GM23338 (cell line): ENCODE data around the gene ZNF746. TPM values are rescaled to one million over a fixed set of nuclear protein-coding genes. Genes with fewer than 3 reads are reported as not detected.

Experiments
- ATAC-seq: fragments of 200-7000 bp; cut with Tn5 transposase; 3 replicates; pipeline ENCODE4 v1.9.1; 2020
- DNase-seq: peaks from one replicate; pipeline ENCODE4 v3.0.0-alpha.2; 2015; ENCODE audit warnings: low spot score
- H2AFZ ChIP-seq: fragments of 200-600 bp; sonication (generic); 2 replicates; pipeline ENCODE4 v1.8.0; 2016; ENCODE audit warnings: antibody characterized with exemption, mild to moderate bottlenecking, moderate library complexity
- H3F3A ChIP-seq: fragments of 200-600 bp; sonication (generic); replicated peaks from 2 replicates; pipeline ENCODE4 v1.8.0; 2017; ENCODE audit warnings: antibody characterized with exemption, mixed run types, low read depth
- H3K27ac ChIP-seq: fragments of 200-600 bp; sonication (generic); 2 replicates; pipeline ENCODE4 v1.6.1; 2016; ENCODE audit warnings: low read depth
- H3K27me3 ChIP-seq: fragments of 200-600 bp; sonication (generic); 2 replicates; pipeline ENCODE4 v1.8.0; 2016; ENCODE audit warnings: mild to moderate bottlenecking, mixed run types, moderate library complexity; ENCODE audit not compliant: insufficient read depth
- H3K36me3 ChIP-seq: fragments of 200-600 bp; sonication (generic); 2 replicates; pipeline ENCODE4 v1.8.0; 2016; ENCODE audit warnings: mild to moderate bottlenecking; ENCODE audit not compliant: insufficient read depth
- H3K4me1 ChIP-seq: fragments of 200-600 bp; sonication (generic); 2 replicates; pipeline ENCODE4 v1.8.0; 2016; ENCODE audit warnings: mild to moderate bottlenecking, moderate library complexity; ENCODE audit not compliant: insufficient read depth
- H3K4me2 ChIP-seq: fragments of 200-600 bp; sonication (generic); 2 replicates; pipeline ENCODE4 v1.7.1; 2017; ENCODE audit warnings: mixed run types
- H3K4me3 ChIP-seq: fragments of 200-600 bp; sonication (generic); 2 replicates; pipeline ENCODE4 v1.6.1; 2016; ENCODE audit warnings: mixed run types
- H3K79me2 ChIP-seq: fragments of 200-600 bp; sonication (generic); replicated peaks from 2 replicates; pipeline ENCODE4 v1.8.0; 2017; ENCODE audit warnings: mild to moderate bottlenecking; ENCODE audit not compliant: insufficient read depth
- H3K9me2 ChIP-seq: fragments of 200-600 bp; sonication (generic); 2 replicates; pipeline ENCODE4 v1.8.0; 2017; ENCODE audit not compliant: insufficient read depth
- H4K20me1 ChIP-seq: fragments of 200-600 bp; sonication (generic); replicated peaks from 2 replicates; pipeline ENCODE4 v1.8.0; 2017; ENCODE audit warnings: mild to moderate bottlenecking; ENCODE audit not compliant: insufficient read depth
- H3K27ac Mint-ChIP-seq: 2 replicates; pipeline ENCODE4 v1.8.0; 2020; ENCODE audit warnings: inconsistent platforms, mild to moderate bottlenecking, moderate library complexity, mixed read lengths
- H3K27me3 Mint-ChIP-seq: 3 replicates; pipeline ENCODE4 v1.8.0; 2022; ENCODE audit warnings: low read depth, mild to moderate bottlenecking, moderate library complexity, mixed read lengths, inconsistent platforms; ENCODE audit not compliant: insufficient read depth, poor library complexity
- H3K36me3 Mint-ChIP-seq: 3 replicates; pipeline ENCODE4 v1.8.0; 2021; ENCODE audit warnings: low read depth, mild to moderate bottlenecking, inconsistent platforms, moderate library complexity, mixed read lengths
- H3K4me1 Mint-ChIP-seq: 3 replicates; pipeline ENCODE4 v1.8.0; 2020; ENCODE audit warnings: mild to moderate bottlenecking, inconsistent platforms, mixed read lengths
- H3K4me3 Mint-ChIP-seq: 3 replicates; pipeline ENCODE4 v1.8.0; 2021; ENCODE audit warnings: moderate library complexity, mild to moderate bottlenecking, inconsistent platforms, mixed read lengths
- H3K9me3 Mint-ChIP-seq: 3 replicates; pipeline ENCODE4 v1.8.0; 2020; ENCODE audit warnings: moderate library complexity, mild to moderate bottlenecking, inconsistent platforms, mixed read lengths
- CREB1 ChIP-seq: fragments of 250-450 bp; sonication (Bioruptor Pico); IDR thresholded peaks from 2 replicates; pipeline ENCODE4 v1.5.0; 2020; ENCODE audit warnings: low read depth, mild to moderate bottlenecking, moderate library complexity
- CTCF ChIP-seq, 2 experiments: fragments of 200-600 bp in 1 of 2; sonication (generic) in 1 of 2; conservative IDR thresholded peaks; 2 replicates each; pipeline versions ENCODE4 v1.5.1 to v1.6.1; 2016 to 2017; ENCODE audit warnings: antibody characterized with exemption in 2 of 2, low read depth in 2 of 2, mild to moderate bottlenecking in 2 of 2, moderate library complexity in 1 of 2
- ETS1 ChIP-seq: IDR thresholded peaks from 2 replicates; pipeline ENCODE4 v1.6.1; 2016; ENCODE audit warnings: antibody characterized with exemption
- EZH2 ChIP-seq: fragments of 200-600 bp; sonication (generic); IDR thresholded peaks from one replicate; pipeline ENCODE4 v1.8.0; 2017; ENCODE audit warnings: antibody characterized with exemption, mild to moderate bottlenecking, low read depth; ENCODE audit not compliant: unreplicated experiment
- JUNB ChIP-seq: IDR thresholded peaks from one replicate; pipeline ENCODE4 v1.6.1; 2016; ENCODE audit warnings: antibody characterized with exemption; ENCODE audit not compliant: unreplicated experiment
- NANOG ChIP-seq: IDR thresholded peaks from 2 replicates; pipeline ENCODE4 v1.6.1; 2016; ENCODE audit warnings: antibody characterized with exemption, borderline replicate concordance
- POLR2AphosphoS5 ChIP-seq: IDR thresholded peaks from 2 replicates; pipeline ENCODE4 v1.6.1; 2016; ENCODE audit warnings: antibody characterized with exemption, low read depth
- STAT1 ChIP-seq: IDR thresholded peaks from one replicate; pipeline ENCODE4 v1.6.1; 2016; ENCODE audit warnings: antibody characterized with exemption; ENCODE audit not compliant: unreplicated experiment
- ZNF114 ChIP-seq: fragments of 250-450 bp; sonication (Bioruptor Pico); IDR thresholded peaks from 2 replicates; pipeline ENCODE4 v1.5.0; 2020; ENCODE audit warnings: mild to moderate bottlenecking, moderate library complexity
- ZNF331 ChIP-seq: fragments of 250-450 bp; sonication (Bioruptor Pico); IDR thresholded peaks from 2 replicates; pipeline ENCODE4 v1.5.0; 2020; ENCODE audit warnings: low read depth, mild to moderate bottlenecking, moderate library complexity
- ZNF462 ChIP-seq: fragments of 250-450 bp; sonication (Bioruptor Pico); IDR thresholded peaks from 2 replicates; pipeline ENCODE4 v1.5.0; 2020; ENCODE audit warnings: mild to moderate bottlenecking, moderate library complexity
- polyA plus RNA-seq: library from polyadenylated mRNA; unstranded; fragments of >200 nt; fragmentation: Nextera tagmentation; extraction: Ambion mirVana; gene quantifications from 2 replicates; pipeline ENCODE4 v1.2.1, GENCODE V29; 2016
- total RNA-seq: library from RNA; depleted of rRNA; stranded (reverse); fragments of >200 nt; shearing (Covaris generic); gene quantifications from 2 replicates; pipeline ENCODE4 v1.2.3, GENCODE V29; 2014

ZNF746 gene
- total and polyA plus RNA-seq, 2 experiments from 2014 or later, result 10.0 to 18.6 TPM

- TF ChIP-seq ZNF462 (CRISPR knock-in tag), result no peak
These were observed 38.4 kb downstream of the ZNF746 start (continued) for GRCh38 chr7:149459201-149459539.

GRCh38 chr7:149458235-149458634, 39.4 kb downstream of the ZNF746 start:
- Histone ChIP-seq H3K9me2 (no peaks in the 10 kb centered on the region), H4K20me1 (peaks cover 17% of the 10 kb centered on the region), H3K4me3 (no peak overlapping the region), H2AFZ (no peak overlapping the region), H3K79me2 (0 out of 2 replicates have a peak, but pooled peaks cover 4% of the 10 kb centered on the region), H3K4me2 (no peak overlapping the region), H3F3A (no peaks in the 10 kb centered on the region), H3K36me3 (no peaks in the 10 kb centered on the region), H3K27me3 (peaks cover 53% of the 10 kb centered on the region), H3K27ac (no peak overlapping the region), H3K4me1 (0 out of 2 replicates have a peak, but pooled peaks cover 3% of the 10 kb centered on the region)
- no peak for TF ChIP-seq ZNF331 (CRISPR knock-in tag)
- no peak for TF ChIP-seq CTCF (conservative IDR thresholded peaks at IDR 0.05; ENCODE audit: low read depth in 2 of 2)
- TF ChIP-seq CREB1, result no peak
- no peak for TF ChIP-seq JUNB
- no peak for TF ChIP-seq POLR2AphosphoS5
- TF ChIP-seq ZNF114 (CRISPR knock-in tag), result no peak
- no peak for TF ChIP-seq EZH2
- TF ChIP-seq ETS1, result no peak
- no peak for TF ChIP-seq NANOG
- TF ChIP-seq STAT1, result no peak
- ATAC-seq (peak; percentile 5; the same call in 1 of the 3 replicates), DNase-seq (no peak)
- Mint-ChIP-seq H3K36me3 (peaks cover 23% of the 10 kb centered on the region), H3K27ac (no peak overlapping the region), H3K27me3 (peaks cover 33% of the 10 kb centered on the region), H3K4me1 (peaks cover 16% of the 10 kb centered on the region), H3K9me3 (no peaks in the 10 kb centered on the region), H3K4me3 (peak overlapping the region; percentile 74)
